GM21515 (cell line): ENCODE data around the gene CD300LG.
"Not testable (repeated sequence)": the region's sequence is repeated elsewhere in the genome, so short reads cannot be mapped to it uniquely, and the experiment has no call there.

Source experiments
- ATAC-seq: cut with Tn5 transposase; IDR thresholded peaks from one replicate; pipeline ENCODE4 v1.9.1; 2021; ENCODE audit not compliant: unreplicated experiment

The CD300LG gene

GRCh38 chr17:43823350-43824084, 23.5 kb upstream of the CD300LG start:
- ATAC-seq, result no peak

GRCh38 chr17:43825567-43825966, 21.4 kb upstream of the CD300LG start:
- ATAC-seq, result no peak

- ATAC-seq, result no peak
Observed at GRCh38 chr17:43826206-43826605, 20.8 kb upstream of the CD300LG start.

- no peak for ATAC-seq
Observed at GRCh38 chr17:43827596-43827995, 19.4 kb upstream of the CD300LG start.

- ATAC-seq, result no peak
Observed at GRCh38 chr17:43829738-43830137, 17.2 kb upstream of the CD300LG start.

- no peak for ATAC-seq
Observed at GRCh38 chr17:43830510-43831140, 16.4 kb upstream of the CD300LG start.

- ATAC-seq, result no peak
Observed at GRCh38 chr17:43831633-43832032, 15.3 kb upstream of the CD300LG start.

- ATAC-seq, result no peak
Observed at GRCh38 chr17:43832168-43832975, 14.6 kb upstream of the CD300LG start.

- no peak for ATAC-seq
Observed at GRCh38 chr17:43832976-43833829, 13.8 kb upstream of the CD300LG start, which contains the start of gene MPP3. Gene MPP3 (minus strand): TSS chr17:43833146. CDS start chr17:43831906, 1,240 bp downstream.

GRCh38 chr17:43834106-43834505, 12.9 kb upstream of the CD300LG start:
- ATAC-seq, result no peak

- no peak for ATAC-seq
Observed at GRCh38 chr17:43839670-43840108, 7.3 kb upstream of the CD300LG start.

GRCh38 chr17:43840814-43841213, 6.2 kb upstream of the CD300LG start:
- no peak for ATAC-seq

- no peak for ATAC-seq
Observed at GRCh38 chr17:43841282-43841681, 5.7 kb upstream of the CD300LG start.

- ATAC-seq, result not testable (repeated sequence)
Observed at GRCh38 chr17:43842091-43842974, 4.6 kb upstream of the CD300LG start.

- no peak for ATAC-seq
Observed at GRCh38 chr17:43842975-43843325, 4.0 kb upstream of the CD300LG start.

GRCh38 chr17:43844241-43844640, 2.7 kb upstream of the CD300LG start:
- no peak for ATAC-seq

- ATAC-seq, result no peak
Observed at GRCh38 chr17:43845766-43846165, 1.2 kb upstream of the CD300LG start.

- no peak for ATAC-seq
Observed at GRCh38 chr17:43846221-43846712, 709 bp upstream of the CD300LG start.

- ATAC-seq, result no peak
Observed at GRCh38 chr17:43848601-43849000, 1.6 kb downstream of the CD300LG start.

GRCh38 chr17:43849116-43849515, 2.1 kb downstream of the CD300LG start:
- no peak for ATAC-seq
